Measurements from ENCODE around the gene RAMAC. TPM values are rescaled to one million over a fixed set of nuclear protein-coding genes. Genes with fewer than 3 reads are reported as not detected.
"Not testable (repeated sequence)": the region's sequence is repeated elsewhere in the genome, so short reads cannot be mapped to it uniquely, and the experiment has no call there.

The RAMAC gene
- total RNA-seq (2021) = 18.2 and 18.7 TPM in 2 replicates
- percentile 77 among the genes with signal in this experiment for Bru-seq, nascent RNA
- BruChase-seq, experiment 1, labeled RNA remaining after a 2-hour chase = percentile 95 among the genes with signal in this experiment
- BruChase-seq, experiment 2, labeled RNA remaining after a 6-hour chase = percentile 95 among the genes with signal in this experiment
- long read RNA-seq, transcript RAMAC-201 (4 exons, 1,568 nt) = major isoform, 113 of 122 reads
- long read RNA-seq, partial matches to known transcripts = 0 of 122 reads
- long read RNA-seq, other reads (novel, unspliced or antisense) = 9 of 122 reads

GRCh38 chr15:82985688-82986441 lies at the start of gene RAMAC:
TSS of gene RAMAC (plus strand) at chr15:82986210. CDS start at chr15:82989019, 2,809 bp downstream.
- peak within 1 kb of the TSS; percentile 93 for H2AFZ ChIP-seq
- DNase-seq = peak; percentile 85 to 88
- peaks cover 13% of the 10 kb centered on the region for H3K4me1 ChIP-seq (replicated peaks; ENCODE audit: insufficient read depth)
- no peaks in the 10 kb centered on the region for H3K27me3 ChIP-seq (ENCODE audit: insufficient read depth, low read depth)
- H3K4me3 ChIP-seq = peak within 1 kb of the TSS; percentile 84
- no peak for TF ChIP-seq EZH2 (IDR thresholded peaks at IDR 0.05; ENCODE audit: low read depth)
- TF ChIP-seq, protein P1, sequence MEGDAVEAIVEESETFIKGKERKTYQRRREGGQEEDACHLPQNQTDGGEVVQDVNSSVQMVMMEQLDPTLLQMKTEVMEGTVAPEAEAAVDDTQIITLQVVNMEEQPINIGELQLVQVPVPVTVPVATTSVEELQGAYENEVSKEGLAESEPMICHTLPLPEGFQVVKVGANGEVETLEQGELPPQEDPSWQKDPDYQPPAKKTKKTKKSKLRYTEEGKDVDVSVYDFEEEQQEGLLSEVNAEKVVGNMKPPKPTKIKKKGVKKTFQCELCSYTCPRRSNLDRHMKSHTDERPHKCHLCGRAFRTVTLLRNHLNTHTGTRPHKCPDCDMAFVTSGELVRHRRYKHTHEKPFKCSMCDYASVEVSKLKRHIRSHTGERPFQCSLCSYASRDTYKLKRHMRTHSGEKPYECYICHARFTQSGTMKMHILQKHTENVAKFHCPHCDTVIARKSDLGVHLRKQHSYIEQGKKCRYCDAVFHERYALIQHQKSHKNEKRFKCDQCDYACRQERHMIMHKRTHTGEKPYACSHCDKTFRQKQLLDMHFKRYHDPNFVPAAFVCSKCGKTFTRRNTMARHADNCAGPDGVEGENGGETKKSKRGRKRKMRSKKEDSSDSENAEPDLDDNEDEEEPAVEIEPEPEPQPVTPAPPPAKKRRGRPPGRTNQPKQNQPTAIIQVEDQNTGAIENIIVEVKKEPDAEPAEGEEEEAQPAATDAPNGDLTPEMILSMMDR (conservative IDR thresholded peaks at IDR 0.05) = no peak
- ChIA-PET CTCF (interaction anchor here (0.6 to 1.2 kb wide), 2 partner anchors 25 to 262 kb away, joined by 3 to 4 read pairs; partner anchors contain the start of gene C15orf40), POLR2A (ENCODE audit: unreplicated experiment) (interaction anchor here (0.6 to 0.7 kb wide), 3 partner anchors 219 to 748 kb away, joined by 3 to 4 read pairs (median 3); no protein-coding TSS in a partner anchor)
- peak within 1 kb of the TSS; percentile 78 for H3K4me2 ChIP-seq
- 0 out of 2 replicates have a peak, but pooled peaks cover 8% of the 10 kb centered on the region for H3F3A ChIP-seq (ENCODE audit: insufficient read depth, low read depth)
- H3K36me3 ChIP-seq (ENCODE audit: low read depth) = no peaks in the 10 kb centered on the region; the same call in 1 of the 2 replicates
- no TSS peak for BruUV-seq (replicated peaks)
- no peaks in the 10 kb centered on the region for H3K9me2 ChIP-seq (ENCODE audit: insufficient read depth)
- H4K20me1 ChIP-seq (ENCODE audit: insufficient read depth) = peaks cover 4% of the 10 kb centered on the region; the same call in 1 of the 2 replicates
- no peaks in the 10 kb centered on the region for H3K9me3 ChIP-seq (ENCODE audit: insufficient read depth, low read depth)
- H3K79me2 ChIP-seq (ENCODE audit: low read depth) = peaks cover 18% of the 10 kb centered on the region
- intact Hi-C loops (cut with micrococcal nuclease; ENCODE audit: unreplicated experiment) = loop anchor here (5.0 kb wide), 1 partner anchor 139 kb away; no protein-coding TSS in a partner anchor
- 0 out of 2 replicates have a peak within 1 kb of the TSS, but pooled peaks have one; percentile 22 for H3K27ac ChIP-seq

- no peak for TF ChIP-seq EZH2 (IDR thresholded peaks at IDR 0.05; ENCODE audit: low read depth)
- TF ChIP-seq, protein P1 (conservative IDR thresholded peaks at IDR 0.05) = no peak
- Histone ChIP-seq H3K27me3 (ENCODE audit: insufficient read depth, low read depth) (peaks cover 9% of the 10 kb centered on the region; the same call in 1 of the 2 replicates), H3F3A (ENCODE audit: insufficient read depth, low read depth) (peaks cover 3% of the 10 kb centered on the region; the same call in 1 of the 2 replicates), H3K4me2 (no peak overlapping the region), H3K9me3 (ENCODE audit: insufficient read depth, low read depth) (no peaks in the 10 kb centered on the region), H3K36me3 (ENCODE audit: low read depth) (no peaks in the 10 kb centered on the region), H3K9me2 (ENCODE audit: insufficient read depth) (no peaks in the 10 kb centered on the region), H2AFZ (no peak overlapping the region), H3K4me3 (no peak overlapping the region), H3K4me1 (replicated peaks; ENCODE audit: insufficient read depth) (peaks cover 9% of the 10 kb centered on the region), H3K27ac (no peak overlapping the region), H3K79me2 (ENCODE audit: low read depth) (no peaks in the 10 kb centered on the region), H4K20me1 (ENCODE audit: insufficient read depth) (no peaks in the 10 kb centered on the region)
- CTCF ChIA-PET = no interaction called here
- BruUV-seq (replicated peaks) = no TSS peak
- no peak for DNase-seq
- intact Hi-C loops (cut with micrococcal nuclease; ENCODE audit: unreplicated experiment) = no loop called here
- POLR2A ChIA-PET (ENCODE audit: unreplicated experiment) = interaction anchor here (0.6 kb wide), 1 partner anchor 190 kb away, joined by 4 read pairs; no protein-coding TSS in a partner anchor
These were observed 48.9 kb upstream of the RAMAC start for GRCh38 chr15:82936966-82937711.

DNA sequence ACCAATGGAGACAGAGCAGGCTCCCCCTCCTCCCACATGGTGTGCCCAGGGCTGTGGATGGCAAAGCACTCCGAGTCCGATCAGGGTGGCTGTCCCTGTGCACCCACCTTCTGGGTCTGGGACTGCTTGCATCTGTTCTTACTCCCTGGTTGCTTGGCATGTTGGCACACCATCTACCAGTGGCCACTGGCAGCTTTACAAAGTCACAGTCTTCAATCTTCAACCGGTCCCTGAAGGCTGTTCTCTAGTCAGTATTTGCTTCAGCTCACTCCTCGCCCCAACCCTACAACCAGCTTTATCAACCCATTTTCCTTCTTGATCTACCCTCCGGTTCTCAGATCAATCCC lies 48.3 kb upstream of the RAMAC start:
- BruUV-seq (replicated peaks) = no TSS peak
- H3K79me2 ChIP-seq (ENCODE audit: low read depth) = no peaks in the 10 kb centered on the region
- CTCF ChIA-PET = no interaction called here
- H3K4me2 ChIP-seq = no peak overlapping the region
- no peak for DNase-seq
- H3K9me2 ChIP-seq (ENCODE audit: insufficient read depth) = no peaks in the 10 kb centered on the region
- no peaks in the 10 kb centered on the region for H3K36me3 ChIP-seq (ENCODE audit: low read depth)
- H3F3A ChIP-seq (ENCODE audit: insufficient read depth, low read depth) = peaks cover 6% of the 10 kb centered on the region; the same call in 1 of the 2 replicates
- peaks cover 14% of the 10 kb centered on the region for H3K4me1 ChIP-seq (replicated peaks; ENCODE audit: insufficient read depth)
- no peak overlapping the region for H3K4me3 ChIP-seq
- no peaks in the 10 kb centered on the region for H3K9me3 ChIP-seq (ENCODE audit: insufficient read depth, low read depth)
- TF ChIP-seq EZH2 (IDR thresholded peaks at IDR 0.05; ENCODE audit: low read depth) = no peak
- TF ChIP-seq, protein P1 (conservative IDR thresholded peaks at IDR 0.05) = no peak
- peaks cover 9% of the 10 kb centered on the region; the same call in 1 of the 2 replicates for H3K27me3 ChIP-seq (ENCODE audit: insufficient read depth, low read depth)
- intact Hi-C loops (cut with micrococcal nuclease; ENCODE audit: unreplicated experiment) = no loop called here
- POLR2A ChIA-PET (ENCODE audit: unreplicated experiment) = no interaction called here
- no peak overlapping the region for H2AFZ ChIP-seq
- no peaks in the 10 kb centered on the region for H4K20me1 ChIP-seq (ENCODE audit: insufficient read depth)
- H3K27ac ChIP-seq = no peak overlapping the region

GRCh38 chr15:82939678-82940077 lies 46.3 kb upstream of the RAMAC start:
- H3K36me3 ChIP-seq (ENCODE audit: low read depth); DNase-seq; POLR2A ChIA-PET (ENCODE audit: unreplicated experiment); H3K4me2 ChIP-seq; CTCF ChIA-PET; H3K9me3 ChIP-seq (ENCODE audit: insufficient read depth, low read depth); intact Hi-C loops (cut with micrococcal nuclease; ENCODE audit: unreplicated experiment); H3K79me2 ChIP-seq (ENCODE audit: low read depth); H3K9me2 ChIP-seq (ENCODE audit: insufficient read depth); H4K20me1 ChIP-seq (ENCODE audit: insufficient read depth); H3K27me3 ChIP-seq (ENCODE audit: insufficient read depth, low read depth); H3K27ac ChIP-seq; H2AFZ ChIP-seq; BruUV-seq (replicated peaks); H3K4me3 ChIP-seq: not testable (repeated sequence)
- peaks cover 17% of the 10 kb centered on the region for H3F3A ChIP-seq (ENCODE audit: insufficient read depth, low read depth)
- H3K4me1 ChIP-seq (replicated peaks; ENCODE audit: insufficient read depth) = peaks cover 23% of the 10 kb centered on the region
